Measurements from ENCODE around the gene TSHZ3.
A peak's percentile ranks its signal among the peaks of the same experiment; 100 is the strongest.

Gene TSHZ3

GRCh38 chr19:31351855-31352195 lies 2.6 kb upstream of the TSHZ3 start:
- H3K4me3 ChIP-seq (ENCODE audit: low read length) = no peak overlapping the region
- no peak for TF ChIP-seq CTCF (IDR thresholded peaks at IDR 0.05; ENCODE audit: insufficient read depth, low read depth, low read length, missing control alignments)
- no peak for DNase-seq (ENCODE audit: low read depth)

GRCh38 chr19:31351056-31351854 lies 2.0 kb upstream of the TSHZ3 start:
- peak; percentile 79 for DNase-seq (ENCODE audit: low read depth)
- peak overlapping the region; percentile 51 for H3K4me3 ChIP-seq (ENCODE audit: low read length)

GRCh38 chr19:31350693-31351055 lies 1.4 kb upstream of the TSHZ3 start:
- H3K4me3 ChIP-seq (ENCODE audit: low read length) = peak overlapping the region; percentile 53
- TF ChIP-seq CTCF (IDR thresholded peaks at IDR 0.05; ENCODE audit: insufficient read depth, low read depth, low read length, missing control alignments) = no peak
- peak; percentile 70 for DNase-seq (ENCODE audit: low read depth)

More at GRCh38 chr19:31351056-31351854, 2.0 kb upstream of the TSHZ3 start:
- no peak for TF ChIP-seq CTCF (IDR thresholded peaks at IDR 0.05; ENCODE audit: insufficient read depth, low read depth, low read length, missing control alignments)

- no peak for TF ChIP-seq CTCF (IDR thresholded peaks at IDR 0.05; ENCODE audit: insufficient read depth, low read depth, low read length, missing control alignments)
- H3K4me3 ChIP-seq (ENCODE audit: low read length) = peak overlapping the region; percentile 53
- no peak for DNase-seq (ENCODE audit: low read depth)
These were observed 927 bp upstream of the TSHZ3 start for GRCh38 chr19:31350033-31350692.

GRCh38 chr19:31348481-31349159 lies 616 bp downstream of the TSHZ3 start:
- DNase-seq (ENCODE audit: low read depth) = peak; percentile 54
- peak overlapping the region; percentile 53 for H3K4me3 ChIP-seq (ENCODE audit: low read length)
- TF ChIP-seq CTCF (IDR thresholded peaks at IDR 0.05; ENCODE audit: insufficient read depth, low read depth, low read length, missing control alignments) = no peak

- TF ChIP-seq CTCF (IDR thresholded peaks at IDR 0.05; ENCODE audit: insufficient read depth, low read depth, low read length, missing control alignments) = no peak
- H3K4me3 ChIP-seq (ENCODE audit: low read length) = peak overlapping the region; percentile 53
- DNase-seq (ENCODE audit: low read depth) = no peak
These were observed 1.3 kb downstream of the TSHZ3 start for GRCh38 chr19:31347828-31348392.

Measured in epithelial cell of esophagus (primary cell).